Neural progenitor cell (in vitro differentiated cells): ENCODE data around the gene DDX28.

Source experiments
- CTCF ChIP-seq: fragments of 200-600 bp; sonication (generic); IDR thresholded peaks from 2 replicates; pipeline ENCODE4 v1.5.1; 2017; ENCODE audit warnings: antibody characterized with exemption, mild to moderate bottlenecking
- EZH2 ChIP-seq: fragments of 200-600 bp; sonication (generic); IDR thresholded peaks from 2 replicates; pipeline ENCODE4 v1.6.1; 2017; ENCODE audit warnings: antibody characterized with exemption, mild to moderate bottlenecking, moderate library complexity

- TF ChIP-seq EZH2 = no peak
- no peak for TF ChIP-seq CTCF
Measured at GRCh38 chr16:67996666-67997065, 26.4 kb downstream of the DDX28 start.
